H1 (cell line): ENCODE data around the gene EVA1C. TPM values are rescaled to one million over a fixed set of nuclear protein-coding genes. Genes with fewer than 3 reads are reported as not detected.

Experiments used
- CTCF ChIA-PET: fragments of 300-600 bp; sonication (Branson Sonifier 250); formaldehyde crosslinking; loops from one replicate; lab custom pipeline; 2021; ENCODE audit not compliant: partially characterized antibody; lab: Charles Lee
- POLR2A ChIA-PET: fragments of 300-600 bp; sonication (Branson Sonifier 250); formaldehyde crosslinking; loops from one replicate; lab custom pipeline; 2021; ENCODE audit warnings: inconsistent platforms; ENCODE audit not compliant: partially characterized antibody; lab: Charles Lee
- DNase-seq, 2 experiments: peaks; one replicate each; pipeline versions ENCODE4 v3.0.0 to v3.0.0-alpha.2; 2010 to 2022; ENCODE audit warnings: low spot score in 2 of 2, low read depth in 1 of 2, mixed read lengths in 1 of 2
- FAIRE-seq: peaks from 2 replicates; lab custom pipeline; 2011; peaks lifted over from hg19 to GRCh38; lab: Jason Lieb, UNC
- H2AFZ ChIP-seq: 2 replicates; pipeline ENCODE4 v1.8.1; 2012; ENCODE audit warnings: low read length, inconsistent platforms
- H2AK5ac ChIP-seq: 2 replicates; pipeline ENCODE4 v1.6.1; 2013; ENCODE audit warnings: low read depth, low read length
- H2BK120ac ChIP-seq: replicated peaks from 2 replicates; pipeline ENCODE3; 2013; ENCODE audit warnings: low read depth, low read length, inconsistent platforms
- H2BK12ac ChIP-seq: 2 replicates; pipeline ENCODE4 v1.6.1; 2013; ENCODE audit warnings: low read depth, low read length
- H2BK15ac ChIP-seq: 2 replicates; pipeline ENCODE4 v1.6.1; 2013; ENCODE audit warnings: low read length
- H2BK20ac ChIP-seq: 2 replicates; pipeline ENCODE4 v1.6.1; 2013; ENCODE audit warnings: low read length
- H2BK5ac ChIP-seq: 2 replicates; pipeline ENCODE4 v1.6.1; 2013; ENCODE audit warnings: low read depth, low read length
- H3K14ac ChIP-seq: 2 replicates; pipeline ENCODE4 v1.6.1; 2013; ENCODE audit warnings: inconsistent platforms; ENCODE audit not compliant: insufficient read length
- H3K18ac ChIP-seq: 2 replicates; pipeline ENCODE4 v1.6.1; 2013; ENCODE audit warnings: low read length; ENCODE audit errors: extremely low read depth
- H3K23ac ChIP-seq: 2 replicates; pipeline ENCODE4 v1.6.1; 2013; ENCODE audit warnings: inconsistent platforms; ENCODE audit not compliant: insufficient read length
- H3K23me2 ChIP-seq: 2 replicates; pipeline ENCODE4 v1.6.1; 2013; ENCODE audit warnings: low read depth, low read length
- H3K27ac ChIP-seq: 2 replicates; pipeline ENCODE4 v1.6.1; 2011; ENCODE audit warnings: low read depth, low read length, inconsistent platforms
- H3K27me3 ChIP-seq, 4 experiments: replicated peaks in 1 of 4; 1 replicate in 1 of 4; 2 replicates in 3 of 4; pipeline versions ENCODE4 v1.6.1 to v1.8.1; 2011 to 2013; ENCODE audit warnings: low read length in 3 of 4, mild to moderate bottlenecking in 3 of 4, inconsistent platforms in 2 of 4, mixed read lengths in 2 of 4, moderate library complexity in 1 of 4; ENCODE audit not compliant: control insufficient read depth in 3 of 4, insufficient read depth in 3 of 4; ENCODE audit errors: extremely low read depth in 1 of 4
- H3K36me3 ChIP-seq, 4 experiments: 2 replicates each; pipeline versions ENCODE4 v1.6.1 to v1.8.1; 2011 to 2013; ENCODE audit warnings: mild to moderate bottlenecking in 4 of 4, low read length in 3 of 4, moderate library complexity in 2 of 4, control low read depth in 1 of 4, inconsistent platforms in 1 of 4; ENCODE audit not compliant: insufficient read depth in 4 of 4, control insufficient read depth in 2 of 4
- H3K4ac ChIP-seq: replicated peaks from 2 replicates; pipeline ENCODE3; 2013; ENCODE audit warnings: low read length, low read depth, mixed read lengths, inconsistent platforms; ENCODE audit not compliant: insufficient read length
- H3K4me1 ChIP-seq, 4 experiments: replicated peaks in 1 of 4; 1 replicate in 1 of 4; 2 replicates in 3 of 4; pipeline versions ENCODE4 v1.6.1 to v1.8.1; 2011 to 2013; ENCODE audit warnings: low read length in 3 of 4, inconsistent platforms in 2 of 4, mixed read lengths in 1 of 4; ENCODE audit not compliant: insufficient read depth in 4 of 4, control insufficient read depth in 3 of 4
- H3K4me2 ChIP-seq, 2 experiments: 2 replicates each; pipeline versions ENCODE4 v1.6.1 to v1.8.1; 2011 to 2013; ENCODE audit warnings: low read depth in 2 of 2, low read length in 2 of 2, control low read depth in 1 of 2, inconsistent platforms in 1 of 2, mild to moderate bottlenecking in 1 of 2; ENCODE audit not compliant: insufficient read depth in 1 of 2
- H3K4me3 ChIP-seq, 4 experiments: fragments of 200-600, 300-600 bp in 1 of 4; sonication (generic), shearing (Covaris generic), sonication (Bioruptor Twin) in 1 of 4; 2 replicates each; pipeline versions ENCODE4 v1.5.1 to v1.8.1; 2011 to 2016; ENCODE audit warnings: low read length in 4 of 4, low read depth in 3 of 4, control low read depth in 2 of 4, inconsistent platforms in 2 of 4, mild to moderate bottlenecking in 2 of 4, mixed read lengths in 1 of 4, moderate library complexity in 1 of 4; ENCODE audit not compliant: insufficient read depth in 2 of 4; ENCODE audit errors: extremely low read depth in 1 of 4
- H3K56ac ChIP-seq: replicated peaks from 2 replicates; pipeline ENCODE3; 2013; ENCODE audit warnings: low read depth, mild to moderate bottlenecking, mixed read lengths, low read length, inconsistent platforms; ENCODE audit not compliant: insufficient read length
- H3K79me1 ChIP-seq: 2 replicates; pipeline ENCODE4 v1.6.1; 2013; ENCODE audit warnings: low read depth, low read length, control low read depth
- H3K79me2 ChIP-seq, 2 experiments: 2 replicates each; pipeline versions ENCODE4 v1.6.1 to v1.8.1; 2012 to 2013; ENCODE audit warnings: low read length in 2 of 2, mild to moderate bottlenecking in 2 of 2, inconsistent platforms in 1 of 2; ENCODE audit not compliant: insufficient read depth in 2 of 2, control insufficient read depth in 1 of 2
- H3K9ac ChIP-seq, 4 experiments: replicated peaks in 1 of 4; 1 replicate in 1 of 4; 2 replicates in 3 of 4; pipeline versions ENCODE4 v1.6.1 to v1.8.1; 2011 to 2013; ENCODE audit warnings: low read depth in 3 of 4, low read length in 3 of 4, control low read depth in 2 of 4, mild to moderate bottlenecking in 2 of 4, moderate library complexity in 2 of 4, inconsistent platforms in 1 of 4; ENCODE audit errors: extremely low read depth in 1 of 4
- H3K9me3 ChIP-seq, 2 experiments: 2 replicates each; pipeline versions ENCODE4 v1.6.1 to v1.8.1; 2012 to 2013; ENCODE audit warnings: mild to moderate bottlenecking in 2 of 2, moderate library complexity in 2 of 2, control low read depth in 1 of 2, inconsistent platforms in 1 of 2, low read depth in 1 of 2, low read length in 1 of 2, mixed read lengths in 1 of 2; ENCODE audit not compliant: insufficient read depth in 2 of 2
- H4K20me1 ChIP-seq, 2 experiments: replicated peaks in 1 of 2; 2 replicates each; pipeline versions ENCODE3 to v1.8.1; 2011 to 2013; ENCODE audit warnings: inconsistent platforms in 2 of 2, low read length in 2 of 2, mild to moderate bottlenecking in 1 of 2; ENCODE audit not compliant: insufficient read depth in 2 of 2, control insufficient read depth in 1 of 2
- H4K5ac ChIP-seq: 2 replicates; pipeline ENCODE4 v1.6.1; 2013; ENCODE audit warnings: low read length, low read depth, mixed read lengths, inconsistent platforms; ENCODE audit not compliant: insufficient read length
- H4K8ac ChIP-seq: 2 replicates; pipeline ENCODE4 v1.8.0; 2013; ENCODE audit warnings: mild to moderate bottlenecking, moderate library complexity, low read length, inconsistent platforms; ENCODE audit not compliant: insufficient read depth; ENCODE audit errors: extremely low read depth
- H4K91ac ChIP-seq: replicated peaks from 2 replicates; pipeline ENCODE3; 2013; ENCODE audit warnings: low read length, mixed read lengths, inconsistent platforms; ENCODE audit not compliant: insufficient read length
- ASH2L ChIP-seq: fragments of 200-600, 300-600 bp; sonication (generic); IDR thresholded peaks from one replicate; pipeline ENCODE4 v1.7.1; 2017; ENCODE audit warnings: low read length
- BACH1 ChIP-seq: IDR thresholded peaks from 2 replicates; pipeline ENCODE4 v1.6.1; 2012; ENCODE audit warnings: low read length, improper control_type of control experiment
- CBX5 ChIP-seq: fragments of 300-800, 300-1000 bp; sonication (generic); IDR thresholded peaks from 2 replicates; pipeline ENCODE4 v1.7.1; 2016; ENCODE audit warnings: antibody characterized with exemption, low read length, low read depth
- EGR1 ChIP-seq: IDR thresholded peaks from 2 replicates; pipeline ENCODE4 v1.6.1; 2011; ENCODE audit warnings: low read depth, low read length, borderline replicate concordance
- HDAC6 ChIP-seq: IDR thresholded peaks from one replicate; pipeline ENCODE4 v1.7.1; 2012; ENCODE audit warnings: low read depth, mild to moderate bottlenecking, inconsistent platforms, low read length, moderate library complexity
- JUN ChIP-seq: IDR thresholded peaks from 2 replicates; pipeline ENCODE4 v1.6.1; 2011; ENCODE audit warnings: low read depth, mild to moderate bottlenecking, improper control_type of control experiment, low read length
- JUND ChIP-seq: IDR thresholded peaks from 2 replicates; pipeline ENCODE4 v1.6.1; 2011; ENCODE audit warnings: mild to moderate bottlenecking, improper control_type of control experiment, low read length
- PHF8 ChIP-seq: fragments of 200-600 bp; sonication (generic); conservative IDR thresholded peaks from 2 replicates; pipeline ENCODE4 v1.7.1; 2012; ENCODE audit warnings: low read depth, mild to moderate bottlenecking, inconsistent platforms, low read length, moderate library complexity
- RBBP5 ChIP-seq: IDR thresholded peaks from 2 replicates; pipeline ENCODE4 v1.7.1; 2012; ENCODE audit warnings: low read depth, mild to moderate bottlenecking, inconsistent platforms, low read length, moderate library complexity, borderline replicate concordance
- SIN3A ChIP-seq, 2 experiments: IDR thresholded peaks in 1 of 2; conservative IDR thresholded peaks in 1 of 2; 2 replicates each; pipeline ENCODE4 v1.6.1; 2011 to 2012; ENCODE audit warnings: low read length in 2 of 2, improper control_type of control experiment in 1 of 2, low read depth in 1 of 2, mild to moderate bottlenecking in 1 of 2
- TAF1 ChIP-seq: IDR thresholded peaks from 2 replicates; pipeline ENCODE4 v1.6.1; 2011; ENCODE audit warnings: mild to moderate bottlenecking, low read depth, low read length
- TAF7 ChIP-seq: optimal IDR thresholded peaks from 2 replicates; pipeline ENCODE3; 2011; ENCODE audit warnings: low read depth, mild to moderate bottlenecking, inconsistent platforms, low read length, moderate library complexity, borderline replicate concordance
- TBP ChIP-seq: IDR thresholded peaks from 2 replicates; pipeline ENCODE4 v1.6.1; 2011; ENCODE audit warnings: low read depth, low read length, improper control_type of control experiment
- WGBS, 2 experiments: shearing (Covaris generic) in 1 of 2; methylation state at CpG; one replicate each; pipeline versions ENCODE4 v1.1.6 to v1.1.7; 2013 to 2015; ENCODE audit warnings: low lambda C conversion rate in 2 of 2, mixed read lengths in 2 of 2, inconsistent platforms in 1 of 2, low coverage in 1 of 2, missing lambda C conversion rate in 1 of 2; ENCODE audit not compliant: insufficient replicate concordance in 2 of 2, insufficient coverage in 1 of 2, insufficient read length in 1 of 2; ENCODE audit errors: extremely low coverage in 1 of 2, missing lambda C conversion rate in 1 of 2; 5-methylcytosine and 5-hydroxymethylcytosine counted together
- polyA plus RNA-seq, 7 experiments: library from polyadenylated mRNA; depleted of rRNA in 3 of 7; stranded (reverse) in 5 of 7; unstranded in 2 of 7; fragments of >200 nt in 5 of 7; fragments of 200-250 nt in 2 of 7; gene quantifications; 1 replicate in 5 of 7; 2 replicates in 1 of 7; 4 replicates in 1 of 7; pipeline versions ENCODE4 v1.2.1 to v1.2.3, GENCODE V29; 2011 to 2013; ENCODE audit warnings: missing spikeins in 2 of 7, mixed read lengths in 2 of 7
- total RNA-seq: library from RNA; stranded (reverse); fragmentation: NEBNext Ultra II Directional; extraction: Animal tissue kit (Norgen Biotek cat#: 25700); gene quantifications from 2 replicates; pipeline ENCODE4 v1.2.1, GENCODE V29; 2021

The EVA1C gene
- total and polyA plus RNA-seq, 2 of the 8 experiments (the other 6 are each of a cell fraction or from before 2014, with no cell fraction given), result 2.6 to 3.6 TPM

- peak overlapping the region in 1 of 4 experiments; percentile 37; a peak in 1 of 8 replicates for H3K4me3 ChIP-seq
- no peaks in the 10 kb centered on the region for H4K20me1 ChIP-seq
- H2BK15ac ChIP-seq, result no peak overlapping the region
- H3K9ac ChIP-seq, result no peak overlapping the region
- no peaks in the 10 kb centered on the region for H3K79me1 ChIP-seq
- no peak overlapping the region for H4K91ac ChIP-seq
- TF ChIP-seq EGR1 (no peak), RBBP5 (no peak), JUN (no peak), ASH2L (no peak), TAF1 (no peak), SIN3A (conservative IDR thresholded peaks at IDR 0.05 in 1 of 2, IDR thresholded peaks at IDR 0.05 in 1 of 2; ENCODE audit: low read depth in 1 of 2, low read length in 2 of 2) (no peak), TAF7 (no peak), TBP (no peak), PHF8 (no peak), CBX5 (no peak), HDAC6 (no peak), JUND (no peak), BACH1 (no peak)
- no peak overlapping the region for H4K8ac ChIP-seq
- no peaks in the 10 kb centered on the region for H3K79me2 ChIP-seq
- no peak for FAIRE-seq
- no peaks in the 10 kb centered on the region for H3K23me2 ChIP-seq
- 1% methylated on average over 3 of the region's 3 CpGs; no CpG with 5 or more reads in 1 of the 2 experiments for WGBS, 2 experiments
- ChIA-PET CTCF (interaction anchor here (0.7 to 3.3 kb wide), 14 partner anchors 8 to 254 kb away, joined by 3 to 13 read pairs (median 6); partner anchors contain the start of gene EVA1C), POLR2A (interaction anchor here (1.0 to 1.7 kb wide), 7 partner anchors 22 to 197 kb away, joined by 3 to 4 read pairs (median 4); no protein-coding TSS in a partner anchor)
- no peak overlapping the region for H3K56ac ChIP-seq
- H3K18ac ChIP-seq, result no peak overlapping the region; the same call in 1 of the 2 replicates
- no peak overlapping the region for H3K27ac ChIP-seq
- H3K9me3 ChIP-seq, result peaks cover 0 to 7% of the 10 kb centered on the region in 2 experiments; a peak in 2 of 4 replicates
- H4K5ac ChIP-seq, result no peak overlapping the region
- no peak overlapping the region for H3K14ac ChIP-seq
- no peak overlapping the region for H3K23ac ChIP-seq
- H3K4me1 ChIP-seq, result peaks cover 4 to 13% (median 8%) of the 10 kb centered on the region in 4 experiments; a peak in 5 of 7 replicates
- H3K4ac ChIP-seq, result no peak overlapping the region
- H2BK120ac ChIP-seq, result no peak overlapping the region
- H2AFZ ChIP-seq, result no peak overlapping the region
- H2BK12ac ChIP-seq, result no peak overlapping the region
- no peak for DNase-seq
- no peak overlapping the region for H2AK5ac ChIP-seq
- H3K27me3 ChIP-seq, result no peaks in the 10 kb centered on the region
- peak overlapping the region; percentile 45 to 54; a peak in 3 of 4 replicates for H3K4me2 ChIP-seq
- H2BK20ac ChIP-seq, result no peak overlapping the region
- H3K36me3 ChIP-seq, result no peaks in the 10 kb centered on the region; a peak in 1 of 8 replicates
- no peak overlapping the region for H2BK5ac ChIP-seq
Measured at GRCh38 chr21:32560896-32561295, 148.4 kb downstream of the EVA1C start.
